HCT116 (cell line): ENCODE measurements around the gene ALOX5AP. TPM values are rescaled to one million over a fixed set of nuclear protein-coding genes. Genes with fewer than 3 reads are reported as not detected.
"Not testable (repeated sequence)": the region's sequence is repeated elsewhere in the genome, so short reads cannot be mapped to it uniquely, and the experiment has no call there.

Source experiments
- ATAC-seq: fragments of 200-7000 bp; cut with Tn5 transposase; 2 replicates; pipeline ENCODE4 v1.9.1; 2020; ENCODE audit warnings: mild to moderate bottlenecking, moderate library complexity
- BruUV-seq: library from RNA; stranded (reverse); fragments of 400-500 nt; replicated peaks from 2 replicates; lab custom pipeline; 2021; lab: Mats Ljungman, UMichigan
- CTCF ChIA-PET: fragments of 300-600 bp; sonication (Branson Sonifier 250); formaldehyde crosslinking; loops from one replicate; lab custom pipeline; 2021; ENCODE audit warnings: antibody characterized with exemption; lab: Charles Lee
- POLR2A ChIA-PET: fragments of 300-600, 350-600 bp; sonication (Branson Sonifier 250); formaldehyde crosslinking; loops from one replicate; lab custom pipeline; 2021; ENCODE audit warnings: antibody characterized with exemption; lab: Charles Lee
- RAD21 ChIA-PET, 2 experiments: fragments of 300-600 bp; sonication (Branson Sonifier 250); formaldehyde crosslinking; loops; one replicate each; lab custom pipeline; 2023; ENCODE audit warnings: low total read pairs in 2 of 2; ENCODE audit not compliant: uncharacterized antibody in 2 of 2, unreplicated experiment in 2 of 2, low non-redundant PET in 1 of 2; lab: Charles Lee
- DNase-seq: peaks from one replicate; pipeline ENCODE4 v3.0.0-alpha.2; 2010; ENCODE audit warnings: low read depth, low spot score
- H2AFZ ChIP-seq: fragments of 200-600 bp; shearing (Covaris generic), sonication (generic); 2 replicates; pipeline ENCODE4 v1.6.1; 2017; ENCODE audit warnings: low read depth, mixed run types, mixed read lengths, antibody characterized with exemption, low read length; ENCODE audit not compliant: poor library complexity, severe bottlenecking
- H3K27ac ChIP-seq: 2 replicates; pipeline ENCODE4 v1.5.1; 2012; ENCODE audit warnings: low read depth, low read length
- H3K27me3 ChIP-seq: fragments of 200-600 bp; sonication (generic); 2 replicates; pipeline ENCODE4 v1.6.1; 2016; ENCODE audit warnings: mixed run types, low read length, mixed read lengths; ENCODE audit not compliant: insufficient read depth
- H3K36me3 ChIP-seq, 2 experiments: fragments of 200-500 bp in 1 of 2; fragments of 200-600 bp in 1 of 2; sonication (Bioruptor generic) in 1 of 2; sonication (generic) in 1 of 2; 2 replicates each; pipeline versions ENCODE4 v1.5.1 to v1.6.1; 2014 to 2016; ENCODE audit warnings: low read length in 2 of 2, inconsistent platforms in 1 of 2, mixed read lengths in 1 of 2, mixed run types in 1 of 2; ENCODE audit not compliant: insufficient read depth in 2 of 2, control insufficient read depth in 1 of 2
- H3K4me1 ChIP-seq, 2 experiments: fragments of 200-600 bp in 1 of 2; sonication (generic) in 1 of 2; 2 replicates each; pipeline versions ENCODE4 v1.5.1 to v1.6.1; 2012 to 2017; ENCODE audit warnings: low read length in 2 of 2, inconsistent platforms in 1 of 2, mild to moderate bottlenecking in 1 of 2, mixed read lengths in 1 of 2, mixed run types in 1 of 2, moderate library complexity in 1 of 2; ENCODE audit not compliant: insufficient read depth in 2 of 2, control insufficient read depth in 1 of 2
- H3K4me2 ChIP-seq: fragments of 200-600 bp; sonication (generic); 2 replicates; pipeline ENCODE4 v1.6.1; 2017; ENCODE audit warnings: mixed run types, low read length, mixed read lengths
- H3K4me3 ChIP-seq, 2 experiments: fragments of 200-600 bp in 1 of 2; sonication (generic) in 1 of 2; replicated peaks in 1 of 2; 2 replicates each; pipeline ENCODE4 v1.5.1; 2011 to 2016; ENCODE audit warnings: low read length in 2 of 2, control low read depth in 1 of 2, low read depth in 1 of 2, mild to moderate bottlenecking in 1 of 2, mixed read lengths in 1 of 2, mixed run types in 1 of 2
- H3K79me2 ChIP-seq: fragments of 200-600 bp; sonication (generic); 2 replicates; pipeline ENCODE4 v1.6.1; 2017; ENCODE audit warnings: mild to moderate bottlenecking, mixed run types, low read length, moderate library complexity, mixed read lengths; ENCODE audit not compliant: insufficient read depth
- H3K9ac ChIP-seq: fragments of 200-600 bp; sonication (generic); 2 replicates; pipeline ENCODE4 v1.6.1; 2016; ENCODE audit warnings: low read length, mixed read lengths
- H3K9me2 ChIP-seq: fragments of 200-600 bp; sonication (generic), shearing (Covaris generic); 2 replicates; pipeline ENCODE4 v1.6.1; 2017; ENCODE audit warnings: mixed run types, mild to moderate bottlenecking, moderate library complexity; ENCODE audit not compliant: insufficient read depth
- H3K9me3 ChIP-seq, 2 experiments: fragments of 200-500 bp in 1 of 2; fragments of 200-600 bp in 1 of 2; sonication (Bioruptor generic) in 1 of 2; sonication (generic) in 1 of 2; 2 replicates each; pipeline ENCODE4 v1.6.1; 2014 to 2017; ENCODE audit warnings: low read length in 2 of 2, mixed read lengths in 2 of 2, inconsistent platforms in 1 of 2, low read depth in 1 of 2, mild to moderate bottlenecking in 1 of 2, mixed run types in 1 of 2, moderate library complexity in 1 of 2; ENCODE audit not compliant: control insufficient read depth in 1 of 2, insufficient read depth in 1 of 2
- H4K20me1 ChIP-seq: fragments of 200-600 bp; sonication (generic), shearing (Covaris generic); 2 replicates; pipeline ENCODE4 v1.6.1; 2017; ENCODE audit warnings: mixed run types, mild to moderate bottlenecking, moderate library complexity; ENCODE audit not compliant: insufficient read depth
- EGR1 ChIP-seq: IDR thresholded peaks from 2 replicates; pipeline ENCODE4 v1.6.1; 2012; ENCODE audit warnings: low read depth
- EZH2phosphoT487 ChIP-seq: fragments of 200-600 bp; IDR thresholded peaks from 2 replicates; pipeline ENCODE4 v1.6.1; 2018; ENCODE audit warnings: antibody characterized with exemption, borderline replicate concordance
- JUND ChIP-seq: IDR thresholded peaks from 2 replicates; pipeline ENCODE4 v1.6.1; 2012
- SRF ChIP-seq: IDR thresholded peaks from 2 replicates; pipeline ENCODE4 v1.6.1; 2012; ENCODE audit warnings: low read depth
- YY1 ChIP-seq: IDR thresholded peaks from 2 replicates; pipeline ENCODE4 v1.6.1; 2011; ENCODE audit warnings: low read length, low read depth, moderate library complexity, mild to moderate bottlenecking; ENCODE audit not compliant: insufficient replicate concordance; ENCODE audit errors: extremely low read depth
- ZBTB33 ChIP-seq: IDR thresholded peaks from 2 replicates; pipeline ENCODE4 v1.6.1; 2011; ENCODE audit warnings: mild to moderate bottlenecking, low read length, moderate library complexity; ENCODE audit not compliant: insufficient replicate concordance; ENCODE audit errors: extremely low read depth
- intact Hi-C: fragments of 100-400 bp; cut with micrococcal nuclease; formaldehyde crosslinking; loops from 2 replicates; pipeline ENCODE4 v1.10.0; 2022
- total RNA-seq: library from RNA; stranded (reverse); gene quantifications from one replicate; pipeline ENCODE4 v1.2.1, GENCODE V29; 2021; ENCODE audit not compliant: unreplicated experiment

The ALOX5AP gene
- total RNA-seq, 1 experiment from 2014 or later: not detected

- H3K9ac ChIP-seq: no peak overlapping the region
- TF ChIP-seq EZH2phosphoT487 (no peak), SRF (no peak), YY1 (no peak), ZBTB33 (no peak), JUND (no peak), EGR1 (no peak)
- BruUV-seq: no TSS peak
- RAD21 ChIA-PET: no interaction called here
- POLR2A ChIA-PET: no interaction called here
- no peak overlapping the region for H3K4me2 ChIP-seq
- DNase-seq: no peak
- ATAC-seq: no peak
- peaks cover 21 to 27% of the 10 kb centered on the region in 2 experiments for H3K4me1 ChIP-seq
- no peaks in the 10 kb centered on the region; the same call in 1 of the 2 replicates for H4K20me1 ChIP-seq
- no peak overlapping the region for H3K4me3 ChIP-seq
- peaks cover 43% of the 10 kb centered on the region for H3K27me3 ChIP-seq
- no peak overlapping the region for H3K27ac ChIP-seq
- no peaks in the 10 kb centered on the region for H3K36me3 ChIP-seq
- H2AFZ ChIP-seq: no peak overlapping the region
- no peaks in the 10 kb centered on the region for H3K9me3 ChIP-seq
- H3K79me2 ChIP-seq: no peaks in the 10 kb centered on the region
- no peaks in the 10 kb centered on the region for H3K9me2 ChIP-seq
- CTCF ChIA-PET: no interaction called here
- intact Hi-C loops: no loop called here
Observed at GRCh38 chr13:30746791-30747190, 11.4 kb downstream of the ALOX5AP start.

DNA sequence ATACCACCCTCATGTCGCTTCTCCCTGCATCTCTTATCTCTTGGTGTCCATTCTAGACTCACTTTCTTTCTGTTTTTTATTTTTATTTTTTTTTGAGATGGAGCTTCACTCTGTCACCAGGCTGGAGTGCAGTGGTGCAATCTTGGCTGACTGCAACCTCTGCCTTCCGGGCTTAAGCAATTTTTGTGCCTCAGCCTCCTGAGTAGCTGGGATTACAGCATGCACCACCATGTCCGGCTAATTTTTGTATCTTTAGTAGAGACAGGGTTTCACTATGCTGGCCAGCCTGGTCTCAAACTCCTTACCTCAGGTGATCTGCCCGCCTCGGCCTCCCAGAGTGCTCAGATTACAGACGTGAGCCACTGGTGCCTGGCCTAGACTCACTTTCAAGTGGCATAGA is 12.5 kb downstream of the ALOX5AP start:
- RAD21 ChIA-PET, H3K27ac ChIP-seq, ATAC-seq, H3K9me2 ChIP-seq, H2AFZ ChIP-seq, BruUV-seq, H3K79me2 ChIP-seq, H3K4me3 ChIP-seq, DNase-seq, H4K20me1 ChIP-seq, intact Hi-C loops, H3K4me2 ChIP-seq, CTCF ChIA-PET, H3K9ac ChIP-seq, POLR2A ChIA-PET, H3K9me3 ChIP-seq, H3K36me3 ChIP-seq: not testable (repeated sequence)
- H3K27me3 ChIP-seq: peaks cover 43% of the 10 kb centered on the region
- peaks cover 20 to 22% of the 10 kb centered on the region in 2 experiments for H3K4me1 ChIP-seq
